Adipocyte (in vitro differentiated cells): ENCODE measurements around the gene IGFBP2.

Source experiments
- DNase-seq: peaks from one replicate; pipeline ENCODE4 v3.0.0-alpha.2; 2015; ENCODE audit warnings: low read depth
- H3K27me3 ChIP-seq: replicated peaks from 2 replicates; pipeline ENCODE4 v1.7.0; 2013; ENCODE audit warnings: mild to moderate bottlenecking, low read length, moderate library complexity; ENCODE audit not compliant: control insufficient read depth, insufficient read depth
- H3K36me3 ChIP-seq: 2 replicates; pipeline ENCODE4 v1.7.0; 2013; ENCODE audit warnings: low read length, mild to moderate bottlenecking, moderate library complexity; ENCODE audit not compliant: control insufficient read depth, insufficient read depth, severe bottlenecking
- H3K4me1 ChIP-seq: 2 replicates; pipeline ENCODE4 v1.7.0; 2013; ENCODE audit warnings: mild to moderate bottlenecking, low read length, moderate library complexity; ENCODE audit not compliant: control insufficient read depth, insufficient read depth
- H3K4me3 ChIP-seq: 2 replicates; pipeline ENCODE4 v1.7.0; 2013; ENCODE audit warnings: mild to moderate bottlenecking, low read length, moderate library complexity
- H3K9ac ChIP-seq: 2 replicates; pipeline ENCODE4 v1.7.0; 2013; ENCODE audit warnings: mild to moderate bottlenecking, low read length, moderate library complexity
- H3K9me3 ChIP-seq: 2 replicates; pipeline ENCODE4 v1.7.0; 2013; ENCODE audit warnings: mild to moderate bottlenecking, low read length, moderate library complexity; ENCODE audit not compliant: control insufficient read depth

IGFBP2 gene

GRCh38 chr2:216671081-216671411 is 37.8 kb downstream of the IGFBP2 start:
- no peak for DNase-seq

GRCh38 chr2:216671791-216672343 is 38.6 kb downstream of the IGFBP2 start:
- peaks cover 18% of the 10 kb centered on the region for H3K36me3 ChIP-seq
- H3K27me3 ChIP-seq, result no peaks in the 10 kb centered on the region
- no peak overlapping the region for H3K4me3 ChIP-seq
- no peak overlapping the region for H3K9ac ChIP-seq
- H3K9me3 ChIP-seq, result no peaks in the 10 kb centered on the region
- no peaks in the 10 kb centered on the region for H3K4me1 ChIP-seq
- DNase-seq, result no peak

More at GRCh38 chr2:216671081-216671411, 37.8 kb downstream of the IGFBP2 start:
- no peaks in the 10 kb centered on the region for H3K4me1 ChIP-seq
- H3K9ac ChIP-seq, result no peak overlapping the region
- no peaks in the 10 kb centered on the region for H3K9me3 ChIP-seq
- H3K36me3 ChIP-seq, result peaks cover 13% of the 10 kb centered on the region
- no peaks in the 10 kb centered on the region for H3K27me3 ChIP-seq
- H3K4me3 ChIP-seq, result no peak overlapping the region

GRCh38 chr2:216672466-216672865 is 39.2 kb downstream of the IGFBP2 start:
- H3K4me3 ChIP-seq, result no peak overlapping the region
- H3K36me3 ChIP-seq, result peaks cover 24% of the 10 kb centered on the region
- H3K4me1 ChIP-seq, result no peaks in the 10 kb centered on the region
- no peaks in the 10 kb centered on the region for H3K27me3 ChIP-seq
- H3K9ac ChIP-seq, result no peak overlapping the region
- DNase-seq, result no peak
- H3K9me3 ChIP-seq, result no peaks in the 10 kb centered on the region

- Histone ChIP-seq H3K4me3 (no peak overlapping the region), H3K4me1 (no peaks in the 10 kb centered on the region), H3K9me3 (no peaks in the 10 kb centered on the region), H3K9ac (no peak overlapping the region), H3K36me3 (peaks cover 30% of the 10 kb centered on the region), H3K27me3 (no peaks in the 10 kb centered on the region)
- no peak for DNase-seq
Measured at GRCh38 chr2:216673021-216673420, 39.8 kb downstream of the IGFBP2 start.

- Histone ChIP-seq H3K4me1 (no peaks in the 10 kb centered on the region), H3K4me3 (no peak overlapping the region), H3K27me3 (no peaks in the 10 kb centered on the region), H3K36me3 (peaks cover 36% of the 10 kb centered on the region), H3K9ac (no peak overlapping the region), H3K9me3 (no peaks in the 10 kb centered on the region)
- no peak for DNase-seq
Measured at GRCh38 chr2:216673609-216674008, 40.4 kb downstream of the IGFBP2 start.

GRCh38 chr2:216674376-216674775 is 41.2 kb downstream of the IGFBP2 start:
- Histone ChIP-seq H3K9me3 (no peaks in the 10 kb centered on the region), H3K9ac (no peak overlapping the region), H3K27me3 (no peaks in the 10 kb centered on the region), H3K36me3 (peaks cover 43% of the 10 kb centered on the region), H3K4me1 (no peaks in the 10 kb centered on the region), H3K4me3 (no peak overlapping the region)
- no peak for DNase-seq

- H3K9me3 ChIP-seq, result no peaks in the 10 kb centered on the region
- H3K27me3 ChIP-seq, result no peaks in the 10 kb centered on the region
- no peak overlapping the region for H3K9ac ChIP-seq
- H3K36me3 ChIP-seq, result peaks cover 45% of the 10 kb centered on the region
- peaks cover 2% of the 10 kb centered on the region for H3K4me1 ChIP-seq
- H3K4me3 ChIP-seq, result no peak overlapping the region
- no peak for DNase-seq
Measured at GRCh38 chr2:216676630-216677029, 43.4 kb downstream of the IGFBP2 start.

GRCh38 chr2:216677439-216678097 is 44.3 kb downstream of the IGFBP2 start:
- H3K4me1 ChIP-seq, result peaks cover 11% of the 10 kb centered on the region
- no peak overlapping the region for H3K9ac ChIP-seq
- H3K9me3 ChIP-seq, result no peaks in the 10 kb centered on the region
- H3K36me3 ChIP-seq, result peaks cover 45% of the 10 kb centered on the region
- no peak for DNase-seq
- H3K27me3 ChIP-seq, result no peaks in the 10 kb centered on the region
- H3K4me3 ChIP-seq, result no peak overlapping the region

GRCh38 chr2:216678098-216678465 is 44.9 kb downstream of the IGFBP2 start:
- H3K27me3 ChIP-seq, result no peaks in the 10 kb centered on the region
- H3K36me3 ChIP-seq, result peaks cover 45% of the 10 kb centered on the region
- H3K4me1 ChIP-seq, result peaks cover 13% of the 10 kb centered on the region
- no peak for DNase-seq
- H3K9ac ChIP-seq, result no peak overlapping the region
- no peak overlapping the region for H3K4me3 ChIP-seq
- no peaks in the 10 kb centered on the region for H3K9me3 ChIP-seq

- Histone ChIP-seq H3K27me3 (no peaks in the 10 kb centered on the region), H3K36me3 (peaks cover 45% of the 10 kb centered on the region), H3K4me1 (peaks cover 21% of the 10 kb centered on the region), H3K9ac (peak overlapping the region; percentile 12), H3K4me3 (no peak overlapping the region), H3K9me3 (no peaks in the 10 kb centered on the region)
- no peak for DNase-seq
Measured at GRCh38 chr2:216678813-216679657, 45.8 kb downstream of the IGFBP2 start.

- Histone ChIP-seq H3K4me1 (peaks cover 27% of the 10 kb centered on the region), H3K36me3 (peaks cover 45% of the 10 kb centered on the region), H3K27me3 (no peaks in the 10 kb centered on the region), H3K9me3 (no peaks in the 10 kb centered on the region), H3K4me3 (no peak overlapping the region), H3K9ac (peak overlapping the region; percentile 12)
- DNase-seq, result no peak
Measured at GRCh38 chr2:216679658-216680024, 46.4 kb downstream of the IGFBP2 start.
